ENCODE data around the gene ABHD12. TPM values are rescaled to one million over a fixed set of nuclear protein-coding genes. Genes with fewer than 3 reads are reported as not detected.

Gene ABHD12
- polyA plus RNA-seq, 1 experiment = 25.0 TPM

GRCh38 chr20:25293910-25294458 lies 96.7 kb downstream of the ABHD12 start:
- ChIA-PET POLR2A (no interaction called here), CTCF (interaction anchor here (0.9 to 4.7 kb wide), 14 partner anchors 9 to 123 kb away, joined by 3 to 71 read pairs (median 4); partner anchors contain the start of gene PYGB)
- peaks cover 21% of the 10 kb centered on the region for H3K36me3 ChIP-seq (ENCODE audit: control insufficient read depth, insufficient read depth, low read length)

GRCh38 chr20:25293507-25293906 lies 97.1 kb downstream of the ABHD12 start:
- Histone ChIP-seq H3K36me3 (ENCODE audit: control insufficient read depth, insufficient read depth, low read length) (peaks cover 23% of the 10 kb centered on the region), H3K4me3 (ENCODE audit: low read depth, low read length) (no peak overlapping the region), H3K27me3 (ENCODE audit: control insufficient read depth, insufficient read depth, low read length) (no peaks in the 10 kb centered on the region)
- TF ChIP-seq, protein P1, sequence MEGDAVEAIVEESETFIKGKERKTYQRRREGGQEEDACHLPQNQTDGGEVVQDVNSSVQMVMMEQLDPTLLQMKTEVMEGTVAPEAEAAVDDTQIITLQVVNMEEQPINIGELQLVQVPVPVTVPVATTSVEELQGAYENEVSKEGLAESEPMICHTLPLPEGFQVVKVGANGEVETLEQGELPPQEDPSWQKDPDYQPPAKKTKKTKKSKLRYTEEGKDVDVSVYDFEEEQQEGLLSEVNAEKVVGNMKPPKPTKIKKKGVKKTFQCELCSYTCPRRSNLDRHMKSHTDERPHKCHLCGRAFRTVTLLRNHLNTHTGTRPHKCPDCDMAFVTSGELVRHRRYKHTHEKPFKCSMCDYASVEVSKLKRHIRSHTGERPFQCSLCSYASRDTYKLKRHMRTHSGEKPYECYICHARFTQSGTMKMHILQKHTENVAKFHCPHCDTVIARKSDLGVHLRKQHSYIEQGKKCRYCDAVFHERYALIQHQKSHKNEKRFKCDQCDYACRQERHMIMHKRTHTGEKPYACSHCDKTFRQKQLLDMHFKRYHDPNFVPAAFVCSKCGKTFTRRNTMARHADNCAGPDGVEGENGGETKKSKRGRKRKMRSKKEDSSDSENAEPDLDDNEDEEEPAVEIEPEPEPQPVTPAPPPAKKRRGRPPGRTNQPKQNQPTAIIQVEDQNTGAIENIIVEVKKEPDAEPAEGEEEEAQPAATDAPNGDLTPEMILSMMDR (IDR thresholded peaks at IDR 0.05; ENCODE audit: insufficient read depth, low read depth, low read length) = no peak
- no peak for DNase-seq (ENCODE audit: low read depth)
- CTCF ChIA-PET = interaction anchor here (0.9 to 4.7 kb wide), 8 partner anchors 8 to 119 kb away, joined by 3 to 71 read pairs (median 4); partner anchors contain the start of gene PYGB
- POLR2A ChIA-PET = no interaction called here

More at GRCh38 chr20:25293910-25294458, 96.7 kb downstream of the ABHD12 start:
- no peak for DNase-seq (ENCODE audit: low read depth)
- Histone ChIP-seq H3K27me3 (ENCODE audit: control insufficient read depth, insufficient read depth, low read length) (no peaks in the 10 kb centered on the region), H3K4me3 (ENCODE audit: low read depth, low read length) (no peak overlapping the region)
- TF ChIP-seq, protein P1 (IDR thresholded peaks at IDR 0.05; ENCODE audit: insufficient read depth, low read depth, low read length) = no peak

- Histone ChIP-seq H3K4me3 (ENCODE audit: low read depth, low read length) (no peak overlapping the region), H3K36me3 (ENCODE audit: control insufficient read depth, insufficient read depth, low read length) (peaks cover 25% of the 10 kb centered on the region), H3K27me3 (ENCODE audit: control insufficient read depth, insufficient read depth, low read length) (no peaks in the 10 kb centered on the region)
- ChIA-PET CTCF (interaction anchor here (0.9 kb wide), 1 partner anchor 113 kb away, joined by 3 read pairs; no protein-coding TSS in a partner anchor), POLR2A (no interaction called here)
- TF ChIP-seq, protein P1 (IDR thresholded peaks at IDR 0.05; ENCODE audit: insufficient read depth, low read depth, low read length) = no peak
- DNase-seq (ENCODE audit: low read depth) = no peak
Measured at GRCh38 chr20:25292176-25292891, 98.3 kb downstream of the ABHD12 start.

DNA sequence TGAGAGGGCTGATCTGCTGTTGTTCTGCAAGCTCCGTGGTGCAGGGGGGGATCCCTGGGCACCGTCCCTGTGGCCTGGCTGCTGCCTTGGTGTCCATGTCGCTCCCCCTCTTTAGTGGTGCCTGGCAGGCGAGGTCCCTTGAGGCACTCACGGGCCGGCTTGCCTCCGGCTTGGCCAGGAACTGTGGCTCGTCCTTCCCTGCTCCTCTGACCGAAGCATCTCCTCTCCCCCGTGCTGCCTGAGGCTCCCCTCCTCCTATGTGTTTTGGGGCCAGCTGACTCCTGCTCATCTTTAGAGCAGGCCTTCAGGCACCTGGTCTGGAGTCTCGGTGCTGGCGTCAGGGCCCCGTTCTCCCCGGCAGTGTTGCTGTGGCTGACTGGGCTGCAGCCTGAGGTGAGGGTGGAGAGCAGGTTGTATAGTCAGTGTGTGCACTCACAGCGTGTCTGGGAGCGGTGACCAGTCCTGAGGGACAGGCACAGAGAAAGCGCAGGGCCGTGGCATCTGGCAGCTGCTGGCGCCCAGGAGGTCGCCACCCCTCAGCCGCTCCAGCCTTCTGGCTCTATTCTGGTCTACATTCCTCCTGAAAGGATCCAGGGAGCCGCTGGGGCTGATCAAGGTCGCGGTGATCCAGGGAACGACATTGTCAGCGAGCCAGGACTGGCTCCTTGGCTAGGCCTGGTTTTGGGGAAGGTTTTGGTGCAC lies 99.1 kb downstream of the ABHD12 start:
- ChIA-PET POLR2A (no interaction called here), CTCF (no interaction called here)
- Histone ChIP-seq H3K4me3 (ENCODE audit: low read depth, low read length) (no peak overlapping the region), H3K27me3 (ENCODE audit: control insufficient read depth, insufficient read depth, low read length) (no peaks in the 10 kb centered on the region), H3K36me3 (ENCODE audit: control insufficient read depth, insufficient read depth, low read length) (peaks cover 27% of the 10 kb centered on the region)
- no peak for DNase-seq (ENCODE audit: low read depth)
- TF ChIP-seq, protein P1 (IDR thresholded peaks at IDR 0.05; ENCODE audit: insufficient read depth, low read depth, low read length) = no peak

Measured in BJ (cell line).